ENCODE data around the gene ZNF581. TPM values are rescaled to one million over a fixed set of nuclear protein-coding genes. Genes with fewer than 3 reads are reported as not detected.
A peak's percentile ranks its signal among the peaks of the same experiment; 100 is the strongest.

ZNF581 gene
- total RNA-seq, 1 experiment from 2014 or later = 65.1 TPM

GRCh38 chr19:55687281-55688201 is 44.1 kb downstream of the ZNF581 start:
- Mint-ChIP-seq H3K27ac (peak overlapping the region in 1 of 3 experiments; percentile 75; a peak in 1 of 7 replicates), H3K36me3 (ENCODE audit: insufficient read depth in 1 of 3, low read depth in 3 of 3) (peaks cover 29 to 60% (median 48%) of the 10 kb centered on the region in 3 experiments), H3K27me3 (ENCODE audit: low read depth) (no peaks in the 10 kb centered on the region), H3K4me1 (no peaks in the 10 kb centered on the region), H3K4me3 (peak overlapping the region in 1 of 2 experiments; percentile 63; a peak in 1 of 5 replicates), H3K9me3 (no peaks in the 10 kb centered on the region; a peak in 1 of 5 replicates)
- Histone ChIP-seq H4K5ac (ENCODE audit: insufficient read length, low read depth, low read length) (no peak overlapping the region), H2AFZ (ENCODE audit: low read length) (no peak overlapping the region), H3K27ac (ENCODE audit: insufficient read length, low read depth, low read length) (no peak overlapping the region), H3K27me3 (ENCODE audit: insufficient read depth, low read length) (no peaks in the 10 kb centered on the region), H2BK20ac (ENCODE audit: low read depth, low read length, poor library complexity, severe bottlenecking) (no peak overlapping the region), H3K9me3 (ENCODE audit: control insufficient read depth, low read depth, low read length) (no peaks in the 10 kb centered on the region), H2BK15ac (ENCODE audit: low read depth, low read length) (no peak overlapping the region), H3K4me1 (ENCODE audit: insufficient read depth, low read length) (no peaks in the 10 kb centered on the region), H4K8ac (replicated peaks; ENCODE audit: insufficient read length, low read depth, low read length) (no peak overlapping the region), H3K23ac (ENCODE audit: insufficient read length, low read depth, low read length) (no peak overlapping the region), H2BK12ac (ENCODE audit: insufficient read length, low read depth, low read length) (no peak overlapping the region), H4K20me1 (ENCODE audit: control insufficient read depth, insufficient read depth, insufficient read length) (no peaks in the 10 kb centered on the region), H3K9ac (ENCODE audit: extremely low read depth, insufficient read length, low read length) (no peak overlapping the region), H3K14ac (ENCODE audit: insufficient read depth, low read length) (no peak overlapping the region), H4K91ac (ENCODE audit: insufficient read length, low read depth, low read length) (no peak overlapping the region), H3K79me2 (ENCODE audit: insufficient read depth, low read length) (no peaks in the 10 kb centered on the region), H3K23me2 (ENCODE audit: insufficient read length, low read depth, low read length, poor library complexity, severe bottlenecking) (no peaks in the 10 kb centered on the region), H2AK5ac (ENCODE audit: insufficient read length, low read length) (no peak overlapping the region), H3K18ac (ENCODE audit: insufficient read length, low read depth, low read length) (no peak overlapping the region), H2BK120ac (ENCODE audit: low read depth, low read length, poor library complexity, severe bottlenecking) (no peak overlapping the region), H3K79me1 (ENCODE audit: insufficient read depth, low read depth, low read length, poor library complexity, severe bottlenecking) (no peaks in the 10 kb centered on the region), H3K4ac (ENCODE audit: low read depth, low read length) (no peak overlapping the region), H2BK5ac (ENCODE audit: insufficient read length, low read length) (no peak overlapping the region), H3T11ph (ENCODE audit: low read length) (no peak overlapping the region), H3K56ac (ENCODE audit: insufficient read length, low read depth, low read length) (no peak overlapping the region), H3K4me2 (ENCODE audit: insufficient read depth, insufficient read length, low read length) (no peak overlapping the region)
- WGBS (ENCODE audit: extremely low coverage, insufficient read length, low lambda C conversion rate) = no CpG with 5 or more reads among the region's 22 CpGs
- no peak for TF ChIP-seq CTCF (conservative IDR thresholded peaks at IDR 0.05)
- DNase-seq = no peak

Data from H9 (cell line).